ENCODE data around the gene FBXW12. TPM values are rescaled to one million over a fixed set of nuclear protein-coding genes. Genes with fewer than 3 reads are reported as not detected.

FBXW12 gene
- total RNA-seq, 1 donor from 2014 or later = 0.82 TPM

- no peak for DNase-seq (ENCODE audit: low spot score)
- Mint-ChIP-seq H3K27ac (peak overlapping the region; percentile 52), H3K27me3 (ENCODE audit: insufficient read depth, low read depth) (no peaks in the 10 kb centered on the region), H3K4me1 (peaks cover 41% of the 10 kb centered on the region), H3K36me3 (peaks cover 6% of the 10 kb centered on the region), H3K9me3 (no peaks in the 10 kb centered on the region), H3K4me3 (peak overlapping the region; percentile 91)
- no peaks in the 10 kb centered on the region for H3K9me3 ChIP-seq (ENCODE audit: low read depth)
- H3K4me3 ChIP-seq = no peak overlapping the region
- H3K27me3 ChIP-seq = no peaks in the 10 kb centered on the region
- peaks cover 49% of the 10 kb centered on the region for H3F3A ChIP-seq (ENCODE audit: low read depth)
- no peak overlapping the region for H3K4me2 ChIP-seq
- no peaks in the 10 kb centered on the region for H3K36me3 ChIP-seq
- H3K27ac ChIP-seq = no peak overlapping the region
- H2AFZ ChIP-seq (replicated peaks) = no peak overlapping the region
- TF ChIP-seq EZH2 (IDR thresholded peaks at IDR 0.05) (no peak), EZH2phosphoT487 (IDR thresholded peaks at IDR 0.05) (no peak)
- TF ChIP-seq, protein P1, sequence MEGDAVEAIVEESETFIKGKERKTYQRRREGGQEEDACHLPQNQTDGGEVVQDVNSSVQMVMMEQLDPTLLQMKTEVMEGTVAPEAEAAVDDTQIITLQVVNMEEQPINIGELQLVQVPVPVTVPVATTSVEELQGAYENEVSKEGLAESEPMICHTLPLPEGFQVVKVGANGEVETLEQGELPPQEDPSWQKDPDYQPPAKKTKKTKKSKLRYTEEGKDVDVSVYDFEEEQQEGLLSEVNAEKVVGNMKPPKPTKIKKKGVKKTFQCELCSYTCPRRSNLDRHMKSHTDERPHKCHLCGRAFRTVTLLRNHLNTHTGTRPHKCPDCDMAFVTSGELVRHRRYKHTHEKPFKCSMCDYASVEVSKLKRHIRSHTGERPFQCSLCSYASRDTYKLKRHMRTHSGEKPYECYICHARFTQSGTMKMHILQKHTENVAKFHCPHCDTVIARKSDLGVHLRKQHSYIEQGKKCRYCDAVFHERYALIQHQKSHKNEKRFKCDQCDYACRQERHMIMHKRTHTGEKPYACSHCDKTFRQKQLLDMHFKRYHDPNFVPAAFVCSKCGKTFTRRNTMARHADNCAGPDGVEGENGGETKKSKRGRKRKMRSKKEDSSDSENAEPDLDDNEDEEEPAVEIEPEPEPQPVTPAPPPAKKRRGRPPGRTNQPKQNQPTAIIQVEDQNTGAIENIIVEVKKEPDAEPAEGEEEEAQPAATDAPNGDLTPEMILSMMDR (IDR thresholded peaks at IDR 0.05) = no peak
- peaks cover 36% of the 10 kb centered on the region for H3K4me1 ChIP-seq
- peaks cover 22% of the 10 kb centered on the region for H4K20me1 ChIP-seq (ENCODE audit: low read depth)
- H3K9ac ChIP-seq = no peak overlapping the region
- peaks cover 56% of the 10 kb centered on the region for H3K79me2 ChIP-seq (ENCODE audit: low read depth)
Measured at GRCh38 chr3:48431224-48432029, 59.4 kb downstream of the FBXW12 start.

DNA sequence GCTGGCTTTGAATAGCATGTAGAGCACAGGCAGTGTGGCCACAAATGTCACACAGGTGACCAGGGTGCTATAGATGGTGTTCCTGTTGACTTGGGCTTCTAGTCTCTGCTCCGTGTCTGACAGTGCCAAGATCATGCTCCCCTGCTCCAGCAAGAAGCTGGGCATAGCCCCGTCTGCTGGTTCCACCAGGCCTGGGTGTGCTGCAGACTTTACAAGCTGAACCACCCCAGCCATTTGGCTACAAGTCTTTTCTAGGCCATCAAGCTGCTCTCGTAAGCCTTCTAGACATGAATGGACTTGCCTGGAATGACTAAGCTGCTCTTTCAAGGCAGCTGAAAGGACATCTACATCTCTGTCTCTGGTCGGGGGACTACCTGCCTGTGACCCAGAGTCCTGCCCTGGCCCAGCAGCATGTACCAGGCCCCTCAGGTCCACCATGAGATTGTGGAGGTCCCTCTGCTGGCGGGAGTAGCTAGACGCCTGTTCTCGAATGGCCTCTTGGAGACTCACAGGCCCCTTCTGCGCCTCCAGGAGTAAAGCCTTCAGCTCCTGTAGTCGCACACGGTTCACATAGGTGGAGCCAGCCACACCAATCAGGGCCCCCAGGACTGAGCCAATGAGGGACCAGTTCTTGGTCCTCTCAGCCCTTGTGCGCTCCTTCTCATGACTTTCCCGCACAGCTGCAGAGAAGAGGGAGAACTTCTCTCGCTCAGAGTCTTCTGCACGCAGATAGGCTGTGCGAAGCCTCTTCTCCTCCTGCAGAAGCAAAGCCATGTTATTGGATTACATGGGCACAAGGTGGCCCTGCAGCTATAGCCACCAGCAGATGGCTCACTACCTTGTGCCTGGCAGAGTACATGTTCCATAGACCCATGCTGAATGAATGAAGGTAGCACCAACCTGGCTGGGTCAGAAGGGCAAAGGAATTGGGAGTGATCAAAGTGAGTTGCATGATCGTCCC lies 60.7 kb downstream of the FBXW12 start:
- no peak overlapping the region for H2AFZ ChIP-seq (replicated peaks)
- no peaks in the 10 kb centered on the region for H3K27me3 ChIP-seq
- no peaks in the 10 kb centered on the region for H3K36me3 ChIP-seq
- H3K4me3 ChIP-seq = no peak overlapping the region
- H3K27me3 Mint-ChIP-seq (ENCODE audit: insufficient read depth, low read depth) = no peaks in the 10 kb centered on the region
- H3K9me3 ChIP-seq (ENCODE audit: low read depth) = no peaks in the 10 kb centered on the region
- no peak overlapping the region for H3K4me2 ChIP-seq
- peaks cover 43% of the 10 kb centered on the region for H3K79me2 ChIP-seq (ENCODE audit: low read depth)
- H3K27ac ChIP-seq = peak overlapping the region; percentile 57
- peaks cover 31% of the 10 kb centered on the region for H3K4me1 Mint-ChIP-seq
- H3K27ac Mint-ChIP-seq = no peak overlapping the region
- H3K9ac ChIP-seq = no peak overlapping the region
- H3K9me3 Mint-ChIP-seq = no peaks in the 10 kb centered on the region
- TF ChIP-seq, protein P1 (IDR thresholded peaks at IDR 0.05) = peak; percentile 35
- TF ChIP-seq EZH2phosphoT487 (IDR thresholded peaks at IDR 0.05) = no peak
- no peak for TF ChIP-seq EZH2 (IDR thresholded peaks at IDR 0.05)
- H4K20me1 ChIP-seq (ENCODE audit: low read depth) = peaks cover 9% of the 10 kb centered on the region
- DNase-seq (ENCODE audit: low spot score) = peak; percentile 76
- H3F3A ChIP-seq (ENCODE audit: low read depth) = peaks cover 55% of the 10 kb centered on the region
- peaks cover 4% of the 10 kb centered on the region for H3K36me3 Mint-ChIP-seq
- no peak overlapping the region for H3K4me3 Mint-ChIP-seq
- peaks cover 24% of the 10 kb centered on the region for H3K4me1 ChIP-seq

- H3K4me3 Mint-ChIP-seq = peak overlapping the region; percentile 20
Measured at GRCh38 chr3:48433472-48434118, 61.6 kb downstream of the FBXW12 start.

More at GRCh38 chr3:48433472-48434118, 61.6 kb downstream of the FBXW12 start:
- Histone ChIP-seq H3K36me3 (no peaks in the 10 kb centered on the region), H3K79me2 (ENCODE audit: low read depth) (peaks cover 41% of the 10 kb centered on the region), H3K4me1 (peaks cover 17% of the 10 kb centered on the region), H3K4me2 (peak overlapping the region; percentile 45), H3K9ac (no peak overlapping the region), H4K20me1 (ENCODE audit: low read depth) (no peaks in the 10 kb centered on the region), H3K9me3 (ENCODE audit: low read depth) (no peaks in the 10 kb centered on the region), H3K4me3 (no peak overlapping the region), H2AFZ (replicated peaks) (no peak overlapping the region), H3F3A (ENCODE audit: low read depth) (peaks cover 59% of the 10 kb centered on the region), H3K27ac (peak overlapping the region; percentile 71), H3K27me3 (no peaks in the 10 kb centered on the region)
- peaks cover 4% of the 10 kb centered on the region for H3K36me3 Mint-ChIP-seq
- H3K27me3 Mint-ChIP-seq (ENCODE audit: insufficient read depth, low read depth) = no peaks in the 10 kb centered on the region
- H3K27ac Mint-ChIP-seq = peak overlapping the region; percentile 67
- H3K9me3 Mint-ChIP-seq = no peaks in the 10 kb centered on the region
- no peak for TF ChIP-seq EZH2 (IDR thresholded peaks at IDR 0.05)
- no peak for TF ChIP-seq EZH2phosphoT487 (IDR thresholded peaks at IDR 0.05)
- TF ChIP-seq, protein P1 (IDR thresholded peaks at IDR 0.05) = no peak
- peak; percentile 69 for DNase-seq (ENCODE audit: low spot score)
- peaks cover 23% of the 10 kb centered on the region for H3K4me1 Mint-ChIP-seq

Measured in neural progenitor cell (in vitro differentiated cells).